ENCODE data around the gene NADK2.

Gene NADK2

DNA sequence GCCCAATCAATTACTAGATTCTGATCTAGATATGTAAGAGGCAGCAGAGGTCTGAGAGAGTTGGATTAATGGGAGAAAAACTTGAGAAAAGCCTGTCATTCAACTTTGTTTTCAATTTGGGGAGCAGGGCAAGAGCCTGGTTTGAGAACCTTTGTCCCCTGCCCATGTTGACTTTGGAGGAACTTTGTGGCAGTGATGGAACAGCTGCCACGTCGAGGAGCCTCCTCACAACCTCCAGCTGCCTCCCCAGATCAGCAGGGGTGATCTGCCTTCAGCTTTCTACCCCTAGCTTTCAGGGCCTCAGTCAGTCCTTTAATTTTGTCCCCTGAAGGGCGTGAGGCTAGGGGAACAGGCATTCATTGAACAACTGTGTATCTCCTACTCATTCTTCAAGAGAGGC is 81.1 kb downstream of the NADK2 start:
- DNase-seq, result no peak

DNA sequence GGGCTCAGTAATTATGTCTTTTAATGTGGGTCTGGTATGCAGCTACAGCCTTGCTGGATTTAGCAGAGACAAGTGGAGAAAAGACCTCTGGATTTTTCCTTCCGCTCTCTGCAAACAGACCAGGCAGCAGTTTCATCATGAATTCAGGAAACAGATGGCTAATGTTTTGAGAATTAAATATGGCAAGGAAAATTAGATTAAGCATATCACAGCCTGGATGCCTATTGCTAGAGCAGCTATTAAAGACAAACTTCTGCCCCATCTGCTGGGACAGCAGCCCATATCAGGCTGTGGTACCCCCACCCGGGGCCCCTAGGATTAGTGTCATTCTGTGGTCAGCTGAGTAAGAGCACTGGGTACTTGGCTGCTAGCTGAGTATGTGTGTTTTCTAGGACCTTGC is 83.6 kb downstream of the NADK2 start:
- no peak for DNase-seq

DNA sequence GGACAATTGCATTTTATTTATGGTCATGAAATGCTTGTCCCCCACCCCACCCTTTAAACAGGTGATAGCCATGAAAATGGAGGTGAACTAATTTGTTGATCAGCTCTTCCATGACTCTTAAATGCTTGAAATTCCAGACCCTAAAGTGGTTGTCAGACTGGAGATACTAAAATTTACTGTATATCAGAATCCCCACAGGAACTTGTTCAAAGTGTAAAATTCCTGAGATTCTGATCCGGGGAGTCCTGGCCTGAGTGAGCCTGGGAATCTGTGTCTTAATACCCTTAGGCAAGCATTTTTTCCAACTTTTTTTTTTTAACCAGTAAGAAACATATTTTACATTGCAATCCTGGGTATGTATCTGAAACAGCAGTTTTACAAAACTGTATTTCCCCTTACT is 85.1 kb downstream of the NADK2 start:
- no peak for DNase-seq

DNA sequence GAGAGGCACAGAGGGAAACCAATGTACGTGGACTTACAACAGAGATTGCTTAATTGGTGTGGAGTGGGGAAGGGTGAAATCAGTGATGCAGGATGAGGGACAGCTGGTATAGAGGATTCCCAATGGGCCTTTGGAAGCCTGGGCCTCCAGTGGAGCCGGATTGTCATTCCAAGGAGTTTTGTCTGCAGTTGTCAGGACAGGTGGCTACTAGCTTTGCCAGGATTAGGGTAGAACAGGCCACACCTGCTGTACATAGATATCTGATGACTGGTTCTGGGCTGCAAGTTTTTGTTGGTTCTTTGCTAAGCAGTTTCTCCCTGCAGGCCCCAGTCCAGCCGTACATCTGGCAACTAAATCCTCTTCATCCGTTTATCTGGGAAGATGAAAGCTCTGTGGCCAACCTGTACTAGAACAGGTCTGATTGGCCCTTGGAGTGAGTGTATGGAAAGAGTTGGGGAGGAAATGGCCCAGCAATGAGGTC is 85.6 kb downstream of the NADK2 start:
- no peak for DNase-seq

DNA sequence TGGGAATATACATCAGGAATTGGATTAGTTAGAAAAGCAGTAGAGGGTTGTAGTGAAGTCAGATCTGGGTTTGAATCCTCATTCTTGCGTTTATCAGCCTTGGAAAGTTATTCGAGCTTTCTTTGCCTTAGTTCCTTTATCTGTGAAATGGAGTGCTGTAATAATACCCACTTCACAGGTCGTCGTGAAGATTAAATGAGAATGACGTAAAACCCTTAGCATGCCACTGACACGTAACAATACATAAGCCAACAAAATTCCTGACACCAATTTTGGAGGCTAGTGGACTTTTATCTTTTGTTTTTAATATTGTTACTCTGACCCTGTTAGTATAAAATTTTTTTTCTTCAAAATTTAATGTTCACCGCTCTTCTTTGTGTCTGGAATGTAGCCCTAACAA is 86.4 kb downstream of the NADK2 start:
- no peak for DNase-seq

DNA sequence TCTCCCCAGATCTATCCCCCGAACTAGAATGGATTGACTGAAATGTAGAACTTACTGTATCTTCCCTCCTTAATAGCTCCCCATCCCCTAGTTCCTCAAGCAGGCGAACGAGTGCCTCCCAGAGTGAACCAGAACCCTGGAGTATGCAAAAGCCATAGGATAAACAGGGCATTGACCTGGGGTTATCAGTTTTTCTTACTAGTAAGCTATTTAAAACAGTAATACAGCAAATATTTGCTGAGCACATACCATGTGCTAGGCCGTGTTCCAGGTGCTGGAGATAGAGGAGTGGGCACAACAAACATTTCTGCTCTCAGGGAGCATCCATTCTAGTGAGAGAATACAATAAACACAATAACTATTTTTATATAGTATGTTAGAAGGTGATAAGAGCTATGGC is 88.0 kb downstream of the NADK2 start:
- no peak for DNase-seq

DNA sequence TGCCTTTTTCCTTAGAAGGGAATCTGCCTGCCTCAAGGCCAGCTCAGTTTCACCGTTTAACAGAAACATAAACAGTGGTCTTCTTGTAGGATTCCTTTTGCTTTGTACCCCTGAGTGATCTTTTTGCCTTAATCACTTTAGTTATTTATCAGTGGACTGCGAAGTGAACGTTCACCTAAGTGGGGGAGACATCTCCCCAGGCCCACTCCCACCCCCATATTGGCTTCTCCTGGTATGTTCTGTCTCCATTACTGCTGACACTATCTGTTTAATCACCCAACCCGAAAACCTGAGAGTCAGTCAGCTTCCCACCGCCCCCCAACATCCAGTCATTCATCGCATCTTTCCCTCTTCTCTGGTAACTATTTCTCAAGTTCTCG is 88.4 kb downstream of the NADK2 start:
- no peak for DNase-seq

DNA sequence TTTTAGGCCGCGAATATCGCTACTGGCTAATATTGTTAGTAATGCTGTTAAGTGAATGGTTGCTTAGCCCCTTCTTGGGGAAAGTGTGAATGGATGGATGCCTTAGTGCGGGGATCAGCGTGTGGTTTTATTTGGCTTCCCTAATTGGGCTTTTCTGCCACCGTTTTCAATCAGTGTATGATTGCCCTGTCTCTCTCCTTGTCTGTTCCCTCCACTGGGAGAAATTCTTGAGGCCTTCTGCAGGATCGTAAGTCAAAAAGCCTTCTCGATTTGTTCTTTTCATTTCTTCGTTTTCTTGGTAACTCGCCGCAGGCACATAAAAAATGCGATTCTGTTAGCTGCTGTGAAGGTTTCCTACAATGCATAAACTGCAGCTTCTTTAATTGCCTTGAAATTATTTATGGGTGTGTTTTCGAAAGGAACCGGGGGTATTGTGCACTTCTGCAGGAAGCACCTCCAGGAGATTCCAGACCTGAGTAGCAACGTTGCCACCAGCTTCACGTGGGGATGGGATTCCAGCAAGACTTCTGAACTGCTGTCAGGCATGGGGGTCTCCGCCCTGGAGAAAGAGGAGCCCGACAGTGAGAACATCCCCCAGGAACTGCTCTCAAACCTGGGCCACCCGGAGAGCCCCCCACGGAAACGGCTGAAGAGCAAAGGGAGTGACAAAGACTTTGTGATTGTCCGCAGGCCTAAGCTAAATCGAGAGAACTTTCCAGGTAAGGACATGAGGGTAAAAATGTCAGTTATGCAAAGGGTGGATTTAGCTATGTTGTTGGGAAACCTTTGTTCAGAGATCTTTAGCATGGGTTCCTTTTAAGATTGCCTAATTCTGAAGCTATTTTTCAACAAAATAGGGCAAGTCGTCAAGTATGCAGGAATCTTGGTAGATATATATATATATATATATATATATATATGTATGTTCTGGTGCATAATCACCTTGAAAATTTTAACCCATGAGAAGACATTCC is 89.1 kb downstream of the NADK2 start:
- no peak for DNase-seq

DNA sequence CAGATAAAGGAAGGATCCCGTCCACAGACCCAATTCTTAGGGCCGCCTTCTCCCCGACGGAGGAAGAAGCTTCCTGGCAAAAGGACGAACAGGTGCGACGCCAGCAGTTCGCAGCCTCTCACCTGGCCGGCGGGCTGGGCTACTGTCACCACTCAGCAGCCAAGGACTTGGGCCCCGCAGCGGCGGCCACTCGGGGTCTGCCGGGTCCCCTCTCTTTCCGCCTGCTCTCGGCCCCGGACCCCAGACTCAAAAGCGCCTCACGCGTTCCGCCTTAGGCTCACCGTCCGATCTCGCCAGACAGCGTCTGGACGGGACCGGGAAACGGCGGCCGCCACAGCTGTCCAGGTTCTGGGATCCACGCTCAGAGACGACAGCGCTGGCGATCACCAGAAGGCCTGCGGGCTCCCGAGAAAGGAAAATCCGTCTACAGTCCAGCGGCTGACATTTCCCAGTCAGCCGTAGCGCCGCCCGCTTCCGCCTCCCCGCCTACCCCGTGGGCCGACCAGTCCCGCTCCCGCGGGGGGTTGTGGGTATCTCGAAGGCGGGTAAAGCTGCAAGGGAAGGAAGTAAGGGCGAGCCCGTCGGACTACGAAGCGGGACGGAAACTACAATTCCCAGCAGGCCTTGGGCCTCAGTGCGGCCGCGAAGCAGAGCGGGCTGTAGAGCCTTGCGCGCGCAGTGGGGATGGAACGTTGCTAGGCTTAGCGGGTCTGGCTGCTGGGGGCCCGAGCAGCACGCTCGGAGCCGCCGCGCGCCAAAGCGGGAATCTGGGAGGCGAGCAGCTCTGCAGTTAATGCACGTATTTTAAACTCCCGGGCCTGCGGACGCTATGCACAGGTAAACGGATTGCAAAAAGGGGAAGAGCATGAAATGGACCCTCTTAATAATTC is 90.0 kb downstream of the NADK2 start, which contains the start of the genes LMBRD2 and SKP2:
LMBRD2 (minus strand) TSS at position 454 of the 890 bp plus-strand sequence. CDS start 8,538 bp downstream, outside the sequence.
SKP2 (plus strand) TSS at position 678 of the 890 bp plus-strand sequence; CDS start at position 830, 152 bp downstream.
- DNase-seq, result peak; percentile 93

DNA sequence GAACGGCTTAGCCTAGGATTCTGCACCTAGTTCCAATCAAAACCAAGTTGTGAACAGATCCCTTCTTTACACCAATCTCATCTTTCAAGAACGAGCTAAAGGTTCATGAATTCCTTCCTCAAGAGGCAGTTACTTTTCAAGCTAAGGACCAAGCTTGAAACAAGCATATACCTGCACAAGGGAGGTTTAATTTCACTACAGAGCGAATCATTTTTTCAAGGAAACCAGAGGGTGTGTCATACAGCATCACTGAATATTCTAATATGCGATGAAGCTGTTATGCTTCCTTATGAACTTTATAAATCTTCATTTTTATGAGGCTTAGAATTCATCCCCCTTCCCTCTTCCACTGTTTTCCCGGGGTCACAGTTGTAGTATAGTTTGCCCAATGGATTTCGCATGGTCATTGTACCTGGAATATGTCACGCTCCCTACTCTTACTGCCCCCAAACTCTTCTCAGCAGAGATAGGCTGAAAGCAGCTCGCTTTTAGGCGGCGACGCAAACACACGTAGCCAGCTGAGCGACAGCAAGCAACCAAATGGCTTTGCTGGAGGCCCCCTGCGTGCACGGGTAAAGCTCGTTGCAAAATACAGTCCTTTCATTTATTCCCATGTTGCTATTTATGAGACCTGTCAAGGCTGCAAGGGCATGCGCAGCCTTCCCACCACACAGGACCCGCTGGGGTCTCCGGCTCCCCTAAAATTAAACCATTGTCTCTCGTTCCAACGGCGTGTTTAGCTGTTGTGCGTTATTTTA is 90.9 kb downstream of the NADK2 start:
- no peak for DNase-seq

DNA sequence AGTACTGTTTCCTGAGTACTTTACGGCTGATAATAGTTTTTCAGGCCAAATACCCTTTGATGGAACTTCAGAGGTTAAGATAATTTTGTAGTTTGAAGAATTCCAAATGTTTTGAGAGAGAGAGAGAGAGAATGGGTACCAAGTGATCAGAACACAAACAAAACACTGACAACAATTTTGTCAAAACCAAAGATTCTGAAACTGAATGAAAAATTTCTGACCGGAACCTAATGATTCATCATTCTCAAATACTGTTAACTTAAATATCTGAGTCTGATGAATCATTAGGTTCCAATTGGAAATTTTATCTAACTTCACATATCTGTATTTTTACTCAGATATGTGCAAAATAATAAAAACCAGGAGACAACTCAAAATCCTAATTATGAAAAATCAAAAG is 94.0 kb downstream of the NADK2 start:
- DNase-seq, result no peak

DNA sequence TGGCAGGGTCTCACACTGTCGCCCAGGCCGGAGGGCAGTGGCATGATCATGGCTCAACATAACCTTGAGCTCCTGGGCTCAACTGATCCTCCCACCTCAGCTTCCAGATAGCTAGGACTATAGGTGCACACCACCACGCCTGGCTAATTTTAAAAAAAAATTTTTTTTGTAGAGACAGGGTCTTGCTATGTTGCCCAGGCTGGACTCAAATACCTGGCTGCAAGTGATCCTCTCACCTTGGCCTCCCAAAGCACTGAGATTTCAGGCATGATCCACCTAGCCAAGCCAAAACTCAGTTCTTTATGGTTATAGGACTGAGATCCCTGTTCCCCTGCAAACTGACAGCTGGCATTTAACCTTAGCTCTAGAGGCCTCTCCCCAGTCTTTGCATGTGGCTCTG is 95.3 kb downstream of the NADK2 start:
- no peak for DNase-seq

DNA sequence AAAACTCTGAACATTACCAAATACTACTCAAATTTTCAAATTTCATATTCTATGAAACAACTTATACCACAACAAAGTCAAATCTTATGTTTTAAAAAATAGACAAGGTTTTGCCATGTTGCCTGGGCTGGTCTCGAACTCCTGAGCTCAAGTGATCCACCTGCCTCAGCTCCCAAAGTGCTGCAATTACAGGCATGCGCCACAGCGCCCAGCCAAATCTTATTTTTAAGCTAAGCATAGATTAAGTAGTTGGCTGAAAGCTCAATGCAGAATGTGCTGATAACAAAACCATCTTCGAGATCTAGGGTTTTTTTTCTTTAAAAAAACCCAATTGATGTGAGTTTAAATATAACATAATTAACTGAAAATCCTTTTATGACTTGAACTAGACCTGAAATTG is 96.4 kb downstream of the NADK2 start:
- no peak for DNase-seq
